WTC11 (cell line): ENCODE data around the gene PIWIL1.

Experiments
- ATF3 ChIP-seq: sonication (generic); formaldehyde crosslinking; conservative IDR thresholded peaks from 2 replicates; pipeline ENCODE4 v1.8.1; 2022; ENCODE audit warnings: mild to moderate bottlenecking, missing genetic modification reagents
- CREB1 ChIP-seq: sonication (generic); formaldehyde crosslinking; IDR thresholded peaks from 2 replicates; pipeline ENCODE4 v1.8.0; 2023; ENCODE audit warnings: mild to moderate bottlenecking, missing genetic modification reagents
- CTCF ChIP-seq: fragments of 200-600 bp; IDR thresholded peaks from 2 replicates; pipeline ENCODE4 v1.8.0; 2022; ENCODE audit warnings: antibody characterized with exemption
- ESRRA ChIP-seq: sonication (generic); formaldehyde crosslinking; IDR thresholded peaks from 2 replicates; pipeline ENCODE4 v1.8.1; 2022; ENCODE audit warnings: mild to moderate bottlenecking, missing genetic modification reagents, borderline replicate concordance
- HMGXB4 ChIP-seq: sonication (generic); formaldehyde crosslinking; IDR thresholded peaks from 2 replicates; pipeline ENCODE4 v1.8.1; 2023; ENCODE audit warnings: mild to moderate bottlenecking, moderate library complexity, missing genetic modification reagents

GRCh38 chr12:130342842-130343241, 5.2 kb downstream of the PIWIL1 start:
- TF ChIP-seq ESRRA (CRISPR knock-in tag): no peak
- no peak for TF ChIP-seq CREB1
- TF ChIP-seq CTCF: no peak
- TF ChIP-seq ATF3 (CRISPR knock-in tag): no peak
- TF ChIP-seq HMGXB4: no peak
